WERI-Rb-1 (cell line): ENCODE results near the gene SLC24A3.

Source experiments
- DNase-seq: peaks from one replicate; pipeline ENCODE4 v3.0.0-alpha.2; 2020
- H3K27ac ChIP-seq: fragments of 250-450 bp; sonication (Bioruptor Pico); 2 replicates; pipeline ENCODE4 v1.5.1; 2020; ENCODE audit warnings: mild to moderate bottlenecking, moderate library complexity
- H3K27me3 ChIP-seq: fragments of 250-450 bp; sonication (Bioruptor Pico); 2 replicates; pipeline ENCODE4 v1.5.1; 2021; ENCODE audit warnings: mild to moderate bottlenecking, low read depth, moderate library complexity; ENCODE audit not compliant: insufficient read depth, severe bottlenecking
- H3K36me3 ChIP-seq: fragments of 250-450 bp; sonication (Bioruptor Pico); 2 replicates; pipeline ENCODE4 v1.5.1; 2020; ENCODE audit warnings: mild to moderate bottlenecking, moderate library complexity
- H3K4me3 ChIP-seq: 2 replicates; pipeline ENCODE4 v1.5.1; 2011; ENCODE audit warnings: low read depth, mild to moderate bottlenecking, control low read depth, low read length
- H3K9me3 ChIP-seq: fragments of 250-450 bp; sonication (Bioruptor Pico); 2 replicates; pipeline ENCODE4 v1.5.1; 2021; ENCODE audit warnings: mild to moderate bottlenecking, moderate library complexity; ENCODE audit not compliant: severe bottlenecking
- TF ChIP-seq, protein P1 (sequence below): IDR thresholded peaks from 2 replicates; pipeline ENCODE4 v1.5.1; 2011; ENCODE audit warnings: low read depth, mild to moderate bottlenecking, control low read depth, inconsistent platforms, low read length

SLC24A3 gene

DNA sequence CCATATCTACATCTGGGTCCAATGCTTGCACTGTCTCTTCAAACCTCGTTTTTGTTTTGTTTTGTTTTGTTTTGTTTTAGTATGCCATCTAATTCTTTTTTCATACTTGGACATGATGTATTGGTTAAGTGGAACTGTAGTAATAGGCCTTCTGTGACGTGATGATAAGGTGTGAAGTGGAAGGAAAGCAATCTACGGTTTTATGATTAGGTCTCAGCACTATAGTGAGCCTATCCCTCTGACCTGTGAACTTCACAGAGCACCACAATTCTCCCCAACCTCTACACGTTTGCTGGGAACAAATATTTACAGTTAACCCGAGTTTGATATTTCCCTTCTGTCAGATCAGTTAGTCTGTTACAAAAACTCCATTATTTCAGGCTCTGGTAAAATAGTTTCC lies 19.1 kb upstream of the SLC24A3 start:
- Histone ChIP-seq H3K27me3 (peaks cover 15% of the 10 kb centered on the region), H3K4me3 (no peak overlapping the region), H3K27ac (no peak overlapping the region), H3K36me3 (no peaks in the 10 kb centered on the region), H3K9me3 (no peaks in the 10 kb centered on the region)
- DNase-seq = no peak
- TF ChIP-seq, protein P1, sequence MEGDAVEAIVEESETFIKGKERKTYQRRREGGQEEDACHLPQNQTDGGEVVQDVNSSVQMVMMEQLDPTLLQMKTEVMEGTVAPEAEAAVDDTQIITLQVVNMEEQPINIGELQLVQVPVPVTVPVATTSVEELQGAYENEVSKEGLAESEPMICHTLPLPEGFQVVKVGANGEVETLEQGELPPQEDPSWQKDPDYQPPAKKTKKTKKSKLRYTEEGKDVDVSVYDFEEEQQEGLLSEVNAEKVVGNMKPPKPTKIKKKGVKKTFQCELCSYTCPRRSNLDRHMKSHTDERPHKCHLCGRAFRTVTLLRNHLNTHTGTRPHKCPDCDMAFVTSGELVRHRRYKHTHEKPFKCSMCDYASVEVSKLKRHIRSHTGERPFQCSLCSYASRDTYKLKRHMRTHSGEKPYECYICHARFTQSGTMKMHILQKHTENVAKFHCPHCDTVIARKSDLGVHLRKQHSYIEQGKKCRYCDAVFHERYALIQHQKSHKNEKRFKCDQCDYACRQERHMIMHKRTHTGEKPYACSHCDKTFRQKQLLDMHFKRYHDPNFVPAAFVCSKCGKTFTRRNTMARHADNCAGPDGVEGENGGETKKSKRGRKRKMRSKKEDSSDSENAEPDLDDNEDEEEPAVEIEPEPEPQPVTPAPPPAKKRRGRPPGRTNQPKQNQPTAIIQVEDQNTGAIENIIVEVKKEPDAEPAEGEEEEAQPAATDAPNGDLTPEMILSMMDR = no peak

DNA sequence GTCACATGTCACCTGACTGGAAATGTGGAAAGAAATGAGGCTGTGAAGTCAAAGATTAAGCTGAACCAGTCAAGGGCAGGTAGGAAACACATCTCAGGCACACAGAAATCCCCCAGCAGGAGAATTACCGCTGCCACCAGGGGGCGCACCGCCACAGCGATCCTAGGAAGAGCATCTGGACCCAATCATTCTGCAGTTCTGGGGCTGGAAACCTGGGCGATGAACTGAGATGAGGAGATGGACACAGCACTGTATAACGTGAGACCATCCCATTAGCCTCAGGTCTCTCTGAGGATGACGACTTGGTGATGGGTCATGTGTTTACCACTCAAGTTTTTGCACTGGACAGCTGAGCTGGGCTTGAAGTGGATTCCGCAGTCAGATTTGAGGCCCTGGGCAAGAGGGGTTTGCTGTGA lies 6.5 kb upstream of the SLC24A3 start:
- peak; percentile 60 for DNase-seq
- Histone ChIP-seq H3K27me3 (peaks cover 68% of the 10 kb centered on the region), H3K4me3 (no peak overlapping the region), H3K36me3 (no peaks in the 10 kb centered on the region), H3K9me3 (no peaks in the 10 kb centered on the region), H3K27ac (no peak overlapping the region)
- TF ChIP-seq, protein P1 = peak; percentile 91

DNA sequence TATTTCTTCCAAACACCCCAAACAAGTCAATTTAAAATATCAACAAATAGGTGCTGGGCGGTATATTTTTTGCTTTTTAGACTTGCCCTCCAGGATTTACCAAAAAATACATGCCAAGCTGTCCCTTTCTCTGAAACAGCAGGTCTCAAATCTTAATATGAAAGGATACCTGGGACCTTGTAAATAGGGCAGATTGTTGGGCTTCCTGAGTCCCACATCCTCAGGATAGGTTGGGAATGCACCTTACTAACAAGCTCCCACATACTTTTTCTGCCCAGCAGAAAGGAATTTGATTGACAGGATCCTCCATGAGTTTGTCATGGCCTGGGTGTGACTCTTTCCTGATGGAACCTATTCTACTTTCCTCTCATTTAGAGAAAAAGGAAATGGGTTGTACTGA lies 4.9 kb upstream of the SLC24A3 start:
- DNase-seq = no peak

DNA sequence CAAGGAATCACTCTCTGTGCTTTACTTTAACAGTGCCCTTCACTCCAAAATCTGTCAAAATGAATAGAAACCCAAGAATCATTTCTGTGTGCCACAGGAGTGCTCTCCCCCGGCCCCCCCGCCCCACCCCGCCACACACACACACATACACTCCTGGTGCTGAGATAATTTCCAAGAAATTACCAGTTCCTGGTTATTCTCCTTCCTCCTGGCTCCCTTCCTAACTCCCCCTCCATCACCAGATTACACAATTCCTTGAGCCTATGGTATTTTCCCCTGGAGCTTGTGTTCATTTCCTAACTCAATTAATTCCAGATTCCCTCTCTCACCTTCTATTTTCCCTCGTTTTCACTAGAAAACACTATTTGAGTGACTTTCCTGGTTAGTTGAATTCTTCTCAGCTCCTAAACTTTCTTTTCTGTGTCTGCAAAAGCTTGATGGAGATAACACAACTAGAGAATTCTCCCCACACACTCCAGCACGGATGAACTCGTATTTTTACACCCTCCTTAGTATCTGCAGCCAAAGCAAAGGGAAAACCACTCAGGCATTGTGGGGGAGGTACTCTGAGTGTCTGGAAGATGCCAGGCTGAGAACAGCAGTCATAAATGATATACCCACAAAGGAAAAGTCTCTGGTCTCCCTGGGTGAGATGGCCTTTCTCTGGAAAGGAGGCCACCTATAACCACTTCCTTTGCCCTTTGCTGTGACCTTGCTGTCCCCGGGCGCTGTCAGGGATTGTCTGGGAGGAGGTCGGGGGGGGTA lies 1.9 kb upstream of the SLC24A3 start:
- peaks cover 80% of the 10 kb centered on the region for H3K27me3 ChIP-seq
- H3K9me3 ChIP-seq = no peaks in the 10 kb centered on the region
- no peak for DNase-seq
- TF ChIP-seq, protein P1 = no peak
- no peak overlapping the region for H3K4me3 ChIP-seq
- no peaks in the 10 kb centered on the region for H3K36me3 ChIP-seq
- no peak overlapping the region for H3K27ac ChIP-seq

More for the DNA sequence above, 4.9 kb upstream of the SLC24A3 start:
- H3K27me3 ChIP-seq = peaks cover 69% of the 10 kb centered on the region
- no peaks in the 10 kb centered on the region for H3K36me3 ChIP-seq
- H3K27ac ChIP-seq = no peak overlapping the region
- H3K4me3 ChIP-seq = no peak overlapping the region
- H3K9me3 ChIP-seq = no peaks in the 10 kb centered on the region
- TF ChIP-seq, protein P1 = no peak

DNA sequence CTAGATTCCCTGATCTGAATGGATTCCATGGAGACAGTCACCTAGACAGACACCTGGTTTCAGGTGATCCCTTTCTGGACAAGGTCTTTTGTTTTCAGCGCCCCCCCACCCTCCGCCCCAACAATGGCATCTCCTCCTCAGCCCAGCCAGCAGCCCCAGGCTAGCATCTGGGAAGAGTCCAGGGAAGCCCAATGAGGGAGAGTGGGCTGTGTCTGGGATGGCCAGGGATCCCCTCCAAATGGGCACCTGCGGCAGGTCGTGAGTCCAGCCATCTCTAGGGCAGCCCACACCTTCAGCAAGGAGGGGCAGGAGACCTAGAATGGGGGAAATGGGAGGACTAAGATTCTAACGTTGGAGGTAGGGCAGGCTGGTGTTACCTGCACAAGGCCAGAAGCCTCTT lies 1.2 kb upstream of the SLC24A3 start:
- H3K9me3 ChIP-seq = no peaks in the 10 kb centered on the region
- H3K27ac ChIP-seq = no peak overlapping the region
- H3K4me3 ChIP-seq = no peak overlapping the region
- H3K36me3 ChIP-seq = no peaks in the 10 kb centered on the region
- TF ChIP-seq, protein P1 = no peak
- DNase-seq = no peak
- peaks cover 80% of the 10 kb centered on the region for H3K27me3 ChIP-seq
